ENCODE results near the gene NCOA1.

DNA sequence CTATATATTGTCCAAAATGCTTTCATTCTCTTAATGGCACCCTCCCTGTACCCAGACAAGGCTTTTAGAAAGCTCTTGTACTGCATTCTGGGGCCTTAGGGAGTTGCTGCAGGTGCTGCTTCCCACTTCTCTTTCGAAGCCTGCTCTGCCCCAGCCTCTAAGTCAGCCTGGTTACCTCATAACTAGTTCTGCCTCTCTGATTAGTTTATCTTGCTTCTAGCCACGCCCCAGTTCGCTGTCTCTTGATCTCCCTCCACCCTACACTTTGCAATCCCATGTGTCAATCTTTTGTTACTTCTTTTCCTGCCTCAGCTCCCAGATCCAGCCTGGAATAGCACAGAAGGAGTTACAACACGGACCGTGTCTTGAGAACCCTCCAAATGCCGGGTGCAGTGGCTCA lies 13.8 kb upstream of the NCOA1 start:
- TF ChIP-seq POLR2A (IDR thresholded peaks at IDR 0.05; ENCODE audit: low read length) (no peak), GATA1 (IDR thresholded peaks at IDR 0.05; ENCODE audit: low read depth, low read length) (no peak)
